GM21367 (cell line): Measurements from ENCODE around the gene HCAR2.
"Not testable (repeated sequence)": the region's sequence is repeated elsewhere in the genome, so short reads cannot be mapped to it uniquely, and the experiment has no call there.

Source experiments
- ATAC-seq: cut with Tn5 transposase; IDR thresholded peaks from one replicate; pipeline ENCODE4 v1.9.1; 2021; ENCODE audit not compliant: unreplicated experiment

HCAR2 gene

GRCh38 chr12:122716658-122717057, 13.5 kb upstream of the HCAR2 start, which contains the start of gene HCAR3:
Gene HCAR3, minus strand, starts transcription at chr12:122716811. Its CDS starts 74 bp downstream, at chr12:122716737.
- ATAC-seq, result not testable (repeated sequence)

GRCh38 chr12:122715211-122715610, 12.1 kb upstream of the HCAR2 start:
- not testable (repeated sequence) for ATAC-seq

GRCh38 chr12:122713491-122714188, 10.5 kb upstream of the HCAR2 start:
- not testable (repeated sequence) for ATAC-seq

GRCh38 chr12:122711266-122711665, 8.1 kb upstream of the HCAR2 start:
- not testable (repeated sequence) for ATAC-seq

- ATAC-seq, result not testable (repeated sequence)
These were observed 7.2 kb upstream of the HCAR2 start for GRCh38 chr12:122710341-122710740.

GRCh38 chr12:122709287-122709686, 6.1 kb upstream of the HCAR2 start:
- not testable (repeated sequence) for ATAC-seq

GRCh38 chr12:122703841-122704240, 684 bp upstream of the HCAR2 start:
- ATAC-seq, result not testable (repeated sequence)

GRCh38 chr12:122701481-122701880, 1.7 kb downstream of the HCAR2 start:
- ATAC-seq, result not testable (repeated sequence)

- not testable (repeated sequence) for ATAC-seq
These were observed 3.0 kb downstream of the HCAR2 start for GRCh38 chr12:122700038-122700710.

- ATAC-seq, result not testable (repeated sequence)
These were observed 6.2 kb downstream of the HCAR2 start for GRCh38 chr12:122696922-122697321.

GRCh38 chr12:122691566-122691965, 11.6 kb downstream of the HCAR2 start:
- ATAC-seq, result no peak

GRCh38 chr12:122688291-122688690, 14.9 kb downstream of the HCAR2 start:
- no peak for ATAC-seq

GRCh38 chr12:122687086-122687485, 16.1 kb downstream of the HCAR2 start:
- no peak for ATAC-seq

- ATAC-seq, result no peak
These were observed 16.6 kb downstream of the HCAR2 start for GRCh38 chr12:122686538-122686937.

- ATAC-seq, result no peak
These were observed 18.8 kb downstream of the HCAR2 start for GRCh38 chr12:122684297-122684813.

GRCh38 chr12:122681814-122682213, 21.3 kb downstream of the HCAR2 start:
- no peak for ATAC-seq

- not testable (repeated sequence) for ATAC-seq
These were observed 22.2 kb downstream of the HCAR2 start for GRCh38 chr12:122680989-122681388.

GRCh38 chr12:122676781-122677180, 26.4 kb downstream of the HCAR2 start:
- not testable (repeated sequence) for ATAC-seq

- ATAC-seq, result not testable (repeated sequence)
These were observed 27.1 kb downstream of the HCAR2 start for GRCh38 chr12:122676015-122676414.

- no peak for ATAC-seq
These were observed 30.6 kb downstream of the HCAR2 start for GRCh38 chr12:122672515-122672914.

GRCh38 chr12:122669397-122670070, 33.6 kb downstream of the HCAR2 start:
- ATAC-seq, result no peak
